GM12892 (cell line): ENCODE measurements around the gene SLC28A1.

Experiments
- POLR2A ChIP-seq: IDR thresholded peaks from 2 replicates; pipeline ENCODE4 v1.6.1; 2011; ENCODE audit warnings: low read depth, low read length, control low read depth
- POLR2AphosphoS5 ChIP-seq: IDR thresholded peaks from 2 replicates; pipeline ENCODE4 v1.6.1; 2011; ENCODE audit warnings: low read depth, low read length, control low read depth
- TAF1 ChIP-seq: IDR thresholded peaks from 2 replicates; pipeline ENCODE4 v1.6.1; 2011; ENCODE audit warnings: low read depth, mild to moderate bottlenecking, control low read depth, low read length, borderline replicate concordance

DNA sequence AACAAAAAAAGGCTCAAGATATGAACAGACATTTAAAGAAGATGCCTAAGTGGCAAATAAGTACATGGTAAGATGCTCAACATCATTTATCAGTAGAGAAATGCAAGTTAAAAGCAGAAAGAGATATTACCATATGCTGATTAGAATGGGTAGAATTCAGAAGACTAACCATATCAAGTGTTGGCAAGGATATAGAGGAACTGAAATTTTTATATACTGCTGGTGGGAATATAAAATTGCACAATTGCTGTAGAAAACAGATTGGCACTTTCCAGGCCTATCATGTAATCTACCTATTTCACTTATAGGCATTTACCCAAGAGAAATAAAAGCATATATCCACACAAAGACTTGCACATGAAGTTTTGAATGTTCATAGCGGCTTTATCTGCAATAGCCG lies 17.1 kb downstream of the SLC28A1 start:
- TF ChIP-seq POLR2AphosphoS5 (no peak), TAF1 (no peak), POLR2A (no peak)
